ENCODE results near the gene NUP62CL.
"Not testable (repeated sequence)": the region's sequence is repeated elsewhere in the genome, so short reads cannot be mapped to it uniquely, and the experiment has no call there.

The NUP62CL gene, protein sequence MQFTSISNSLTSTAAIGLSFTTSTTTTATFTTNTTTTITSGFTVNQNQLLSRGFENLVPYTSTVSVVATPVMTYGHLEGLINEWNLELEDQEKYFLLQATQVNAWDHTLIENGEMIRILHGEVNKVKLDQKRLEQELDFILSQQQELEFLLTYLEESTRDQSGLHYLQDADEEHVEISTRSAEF

DNA sequence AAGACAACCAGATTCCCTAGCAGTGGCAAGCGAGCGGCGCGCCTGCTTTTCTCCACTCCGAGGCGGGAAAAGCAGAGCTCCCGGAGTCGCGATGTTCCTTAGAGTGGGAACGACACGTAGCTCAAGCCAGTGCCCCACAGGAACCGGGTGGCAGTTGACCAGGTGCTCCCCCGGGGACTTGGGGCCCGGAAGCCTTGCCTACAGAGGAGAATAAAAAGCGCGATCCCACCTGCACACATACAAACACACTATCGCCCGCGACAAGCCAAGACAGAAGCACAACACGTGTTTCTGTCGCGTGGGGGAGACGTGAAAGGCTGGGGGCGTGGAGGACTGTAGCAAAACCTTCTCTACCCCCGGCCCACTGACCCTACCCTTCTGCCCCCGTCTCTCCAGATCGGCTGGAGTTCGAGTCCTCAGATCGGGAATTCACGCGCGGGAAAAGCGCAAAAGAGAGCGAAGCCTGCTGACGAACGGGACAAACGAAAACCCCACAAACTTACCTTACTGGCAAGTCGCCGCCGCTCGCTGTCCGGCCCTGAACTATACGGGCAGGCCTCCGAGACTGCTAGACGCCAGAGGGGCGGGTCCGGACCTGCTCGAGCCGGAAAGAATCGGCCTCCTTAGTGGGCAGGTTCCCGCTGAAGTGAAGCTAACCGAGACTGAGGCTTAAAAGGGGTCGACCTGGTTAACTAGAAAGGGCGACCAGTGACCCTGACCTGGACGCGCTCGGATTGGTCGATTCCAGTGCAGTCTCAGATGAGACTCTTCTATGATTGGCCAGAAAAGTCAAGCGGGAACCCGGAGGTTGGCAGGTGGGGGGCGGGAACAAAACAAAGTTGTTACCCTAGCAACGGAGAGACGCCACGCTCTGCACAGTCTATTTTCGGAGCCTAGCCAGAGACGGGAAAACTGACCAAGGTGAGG is at the start of gene NUP62CL, which contains the start of gene DNAAF6:
Gene NUP62CL (minus strand): TSS at position 664 of the 927 bp plus-strand sequence. CDS start 31,287 bp downstream, outside the sequence.
Gene DNAAF6 (plus strand): TSS at position 842 of the 927 bp plus-strand sequence. CDS start 6,265 bp downstream, outside the sequence.
- in situ Hi-C loops (cut with HindIII; ENCODE audit: low pct_ligation_motif_present, low pct_unique_long_range_greater_than_20kb, low sequenced_read_pairs) = no loop called here

DNA sequence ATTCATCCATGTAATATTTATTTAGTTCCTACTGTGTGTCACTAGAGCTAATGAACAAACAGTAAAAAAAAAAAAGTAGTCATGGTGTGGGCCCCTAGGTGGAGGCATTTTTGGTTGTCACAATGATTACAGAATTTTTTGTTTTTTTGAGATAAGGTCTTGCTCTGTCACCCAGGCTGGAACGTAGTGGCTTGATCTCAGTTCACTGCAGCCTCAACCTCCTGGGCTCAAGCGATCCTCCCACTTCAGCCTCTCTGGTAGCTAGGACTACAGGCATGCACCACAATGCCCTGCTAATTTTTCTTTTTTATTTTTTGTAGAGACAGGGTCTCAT is 22.2 kb upstream of the NUP62CL start:
- in situ Hi-C loops (cut with HindIII; ENCODE audit: low pct_ligation_motif_present, low pct_unique_long_range_greater_than_20kb, low sequenced_read_pairs) = no loop called here

More for the DNA sequence above, at the start of gene NUP62CL, which contains the start of gene DNAAF6:
- peak; percentile 72 for DNase-seq

DNA sequence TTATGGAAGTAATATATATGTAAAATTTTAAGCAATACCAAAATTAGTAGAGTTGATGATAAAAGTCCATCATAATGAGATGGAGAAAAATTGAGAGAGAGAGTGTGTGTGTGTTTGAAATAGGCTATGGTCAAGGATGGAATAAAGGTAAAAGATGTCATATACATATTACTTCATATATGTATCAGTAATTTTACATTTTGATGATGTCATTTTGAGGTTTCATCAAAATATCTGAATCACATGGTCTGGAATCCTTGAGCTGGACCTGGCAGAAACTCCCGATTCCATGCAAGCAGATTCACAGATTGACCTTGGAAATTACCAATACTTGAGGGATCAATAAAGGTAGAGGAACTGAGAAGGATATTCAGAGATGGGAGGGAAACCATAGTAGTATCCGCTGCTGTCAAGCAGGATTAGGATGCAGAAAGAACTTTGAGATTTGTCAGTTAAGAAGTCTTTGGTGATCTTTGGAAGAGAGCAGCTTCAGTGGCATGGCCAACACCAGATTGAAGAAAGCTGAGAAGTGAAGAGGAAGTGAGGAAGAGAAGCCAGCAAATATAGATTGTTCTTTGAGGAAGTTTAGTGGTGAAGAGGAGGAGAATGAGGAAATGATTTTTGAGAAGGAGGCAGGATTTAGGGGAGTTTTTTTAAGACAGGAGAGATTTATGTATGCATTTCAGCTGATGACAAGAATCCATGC is 21.7 kb upstream of the NUP62CL start:
- DNase-seq = no peak
- in situ Hi-C loops (cut with HindIII; ENCODE audit: low pct_ligation_motif_present, low pct_unique_long_range_greater_than_20kb, low sequenced_read_pairs) = no loop called here

More for the DNA sequence above, 22.2 kb upstream of the NUP62CL start:
- DNase-seq = no peak

DNA sequence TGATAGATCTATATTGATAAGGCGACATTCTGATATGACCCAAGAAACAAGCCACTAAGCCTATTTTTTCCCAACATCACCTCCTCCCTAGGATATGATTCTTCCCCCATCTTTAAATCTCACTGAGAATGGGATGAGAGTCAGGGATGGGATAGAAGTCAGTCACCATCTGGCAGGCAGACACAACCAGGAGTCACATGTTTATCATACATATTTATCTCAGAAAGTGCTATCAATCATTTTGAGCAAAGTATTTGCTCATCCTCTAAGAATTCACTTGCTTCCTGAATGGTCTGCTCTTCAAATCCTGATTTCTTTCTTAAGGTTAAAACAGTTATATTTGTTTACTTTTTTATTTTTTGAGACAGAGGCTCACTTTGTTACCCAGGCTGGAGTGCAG is 20.5 kb upstream of the NUP62CL start:
- in situ Hi-C loops (cut with HindIII; ENCODE audit: low pct_ligation_motif_present, low pct_unique_long_range_greater_than_20kb, low sequenced_read_pairs) = no loop called here
- DNase-seq = no peak

DNA sequence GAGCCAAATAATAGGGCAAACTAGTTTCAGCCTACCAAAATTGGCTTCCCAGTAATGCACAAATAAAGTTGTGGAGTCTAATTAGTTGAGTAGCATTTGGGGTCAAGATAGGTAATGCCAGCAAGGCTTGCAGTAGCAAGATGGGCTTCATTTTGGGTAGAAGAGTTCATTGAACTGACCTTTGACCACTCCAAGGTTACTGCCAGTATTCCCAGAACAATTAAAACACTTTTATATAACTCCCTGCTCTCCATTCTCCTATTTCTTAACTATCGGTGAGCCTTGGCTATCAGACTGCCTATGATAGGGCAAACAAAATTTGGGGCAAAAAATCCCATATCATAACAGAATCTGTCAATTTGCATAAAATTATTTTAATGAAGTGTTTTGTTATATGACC is 7.2 kb upstream of the NUP62CL start:
- no peak for DNase-seq
- in situ Hi-C loops (cut with HindIII; ENCODE audit: low pct_ligation_motif_present, low pct_unique_long_range_greater_than_20kb, low sequenced_read_pairs) = no loop called here

DNA sequence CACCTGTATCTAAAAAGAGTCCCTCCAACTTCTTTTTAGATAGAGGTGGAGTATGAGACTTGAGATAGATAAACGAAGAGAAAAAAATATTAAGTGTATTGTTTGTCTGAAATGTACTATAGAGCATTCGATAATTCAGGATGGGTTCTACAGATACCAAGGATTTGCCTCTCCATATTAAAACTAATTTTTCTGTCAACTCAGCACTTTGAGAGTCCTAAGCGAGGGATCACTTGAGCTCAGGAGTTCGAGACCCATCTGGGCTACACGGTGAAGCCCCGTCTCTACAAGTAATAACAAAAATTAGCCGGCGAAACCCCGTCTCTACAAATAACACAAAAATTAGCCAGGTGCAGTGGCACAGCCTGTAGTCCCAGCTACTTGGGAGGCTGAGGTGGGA is 1.7 kb upstream of the NUP62CL start:
- no peak for DNase-seq
- in situ Hi-C loops (cut with HindIII; ENCODE audit: low pct_ligation_motif_present, low pct_unique_long_range_greater_than_20kb, low sequenced_read_pairs) = no loop called here

DNA sequence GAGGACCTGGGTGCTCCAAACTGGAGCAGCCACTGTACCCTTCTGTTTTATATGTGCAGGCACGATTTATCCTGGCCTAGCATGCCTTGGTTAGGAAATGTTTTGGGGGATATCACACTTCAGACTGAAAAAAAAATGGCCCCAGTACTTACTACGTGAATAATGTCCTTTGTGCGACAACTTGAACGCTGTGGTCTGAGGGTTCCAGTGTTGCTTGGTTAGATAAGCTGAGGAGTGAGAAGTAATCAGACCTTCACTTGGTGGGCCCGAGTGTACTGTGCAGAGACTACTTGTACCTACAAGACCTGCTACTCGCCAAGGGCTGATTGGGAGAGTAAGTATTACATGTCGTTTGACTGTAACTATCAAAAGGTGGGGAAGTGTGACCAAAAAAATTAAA is 856 bp upstream of the NUP62CL start:
- no peak for DNase-seq

DNA sequence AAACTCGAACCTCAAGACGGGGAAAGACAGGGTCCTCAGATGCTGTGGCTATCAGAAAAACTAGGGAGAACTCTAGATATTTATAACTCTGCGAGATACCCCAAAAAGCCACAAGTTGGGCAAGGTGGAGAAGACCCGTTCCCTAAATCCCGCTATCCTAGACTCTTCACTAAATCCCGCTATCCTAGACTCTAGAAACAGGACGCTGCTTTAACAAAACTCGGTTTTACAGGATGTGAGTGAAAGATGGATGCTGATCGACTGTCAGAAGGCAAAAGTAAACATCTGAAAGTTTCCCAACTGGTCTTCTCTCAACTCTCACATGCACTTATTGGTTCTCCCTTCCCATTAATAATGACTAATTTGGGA is 448 bp upstream of the NUP62CL start:
- no peak for DNase-seq

More for the DNA sequence above, 856 bp upstream of the NUP62CL start:
- in situ Hi-C loops (cut with HindIII; ENCODE audit: low pct_ligation_motif_present, low pct_unique_long_range_greater_than_20kb, low sequenced_read_pairs) = no loop called here

DNA sequence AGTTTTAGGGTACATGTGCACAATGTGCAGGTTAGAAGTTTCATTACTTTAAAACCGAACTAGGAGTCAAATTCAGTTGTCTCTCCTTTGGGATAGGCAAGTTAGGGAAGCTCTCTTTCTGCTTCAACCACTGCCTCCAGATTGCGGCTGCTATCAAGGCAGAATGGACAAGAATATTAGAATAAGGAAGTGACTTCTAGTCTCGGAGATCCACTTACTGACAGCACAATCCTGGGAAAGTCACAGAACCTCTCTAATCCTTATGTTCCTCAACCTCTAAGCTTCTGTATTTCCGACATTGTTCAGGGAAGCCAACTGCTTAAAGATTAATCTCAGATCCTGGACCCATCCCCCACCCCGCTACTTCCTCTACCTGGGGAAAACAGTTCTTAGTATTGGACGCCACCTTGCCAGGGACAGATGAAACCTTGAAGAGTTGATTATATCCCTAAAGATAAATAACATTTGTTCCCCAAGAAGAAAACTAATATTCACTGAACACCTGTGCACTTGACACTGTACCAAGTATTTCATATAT is 2.1 kb downstream of the NUP62CL start:
- peak; percentile 24 for DNase-seq

More for the DNA sequence above, 448 bp upstream of the NUP62CL start:
- in situ Hi-C loops (cut with HindIII; ENCODE audit: low pct_ligation_motif_present, low pct_unique_long_range_greater_than_20kb, low sequenced_read_pairs) = no loop called here

DNA sequence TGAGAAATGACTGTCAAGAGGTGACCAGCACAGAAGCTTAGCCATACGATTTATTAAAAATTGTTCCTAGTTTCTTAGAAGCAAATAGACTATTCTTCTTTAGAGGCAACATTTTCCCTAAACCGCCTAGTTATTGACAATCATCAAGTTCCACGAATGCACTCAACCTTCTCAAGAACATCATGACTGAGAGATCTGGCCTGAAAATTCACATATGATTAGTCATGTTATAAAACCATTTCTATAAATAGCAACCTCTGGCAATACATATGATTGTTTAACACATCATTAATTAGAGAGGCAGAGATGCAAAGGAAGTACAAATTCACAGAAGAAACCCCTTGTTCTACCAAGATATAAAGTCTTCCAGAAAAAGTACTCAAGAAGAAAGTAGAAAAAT is 6.7 kb downstream of the NUP62CL start:
- DNase-seq = peak; percentile 2
- in situ Hi-C loops (cut with HindIII; ENCODE audit: low pct_ligation_motif_present, low pct_unique_long_range_greater_than_20kb, low sequenced_read_pairs) = no loop called here

More for the DNA sequence above, 2.1 kb downstream of the NUP62CL start:
- in situ Hi-C loops (cut with HindIII; ENCODE audit: low pct_ligation_motif_present, low pct_unique_long_range_greater_than_20kb, low sequenced_read_pairs) = no loop called here

DNA sequence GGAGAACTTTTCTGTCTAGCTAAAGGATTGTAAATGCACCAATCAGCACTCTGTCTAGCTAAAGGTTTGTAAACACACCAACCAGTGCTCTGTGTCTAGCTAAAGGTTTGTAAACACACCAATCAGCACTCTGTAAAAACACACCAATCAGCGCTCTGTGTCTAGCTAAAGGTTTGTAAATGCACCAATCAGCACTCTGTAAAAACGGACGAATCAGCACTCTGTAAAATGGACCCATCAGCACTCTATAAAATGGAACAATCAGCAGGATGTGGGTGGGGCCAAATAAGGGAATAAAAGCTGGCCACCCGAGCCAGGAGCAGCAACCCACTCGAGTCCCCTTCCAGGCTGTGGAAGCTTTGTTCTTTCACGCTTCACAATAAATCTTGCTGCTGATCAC is 8.2 kb downstream of the NUP62CL start:
- in situ Hi-C loops (cut with HindIII; ENCODE audit: low pct_ligation_motif_present, low pct_unique_long_range_greater_than_20kb, low sequenced_read_pairs); DNase-seq: not testable (repeated sequence)

DNA sequence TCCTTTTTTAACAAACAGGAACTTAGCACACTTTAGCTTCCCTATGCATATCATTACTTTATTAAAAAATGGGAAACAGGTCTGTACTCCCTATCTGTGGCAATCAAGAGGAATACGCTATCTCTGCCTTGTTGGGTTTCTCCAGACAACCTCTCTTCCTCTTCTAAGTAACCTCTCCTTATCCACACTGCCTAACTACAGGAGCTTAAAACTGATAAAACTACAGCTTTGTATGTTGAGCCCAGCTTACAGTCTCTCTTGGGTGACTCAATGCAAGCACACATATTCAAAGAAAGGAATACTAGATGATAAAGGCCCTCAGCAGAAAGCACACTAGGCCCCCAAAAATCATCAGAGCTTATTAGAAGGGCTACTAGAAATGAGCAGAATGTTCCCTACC is 8.9 kb downstream of the NUP62CL start:
- DNase-seq = no peak
- in situ Hi-C loops (cut with HindIII; ENCODE audit: low pct_ligation_motif_present, low pct_unique_long_range_greater_than_20kb, low sequenced_read_pairs) = no loop called here

DNA sequence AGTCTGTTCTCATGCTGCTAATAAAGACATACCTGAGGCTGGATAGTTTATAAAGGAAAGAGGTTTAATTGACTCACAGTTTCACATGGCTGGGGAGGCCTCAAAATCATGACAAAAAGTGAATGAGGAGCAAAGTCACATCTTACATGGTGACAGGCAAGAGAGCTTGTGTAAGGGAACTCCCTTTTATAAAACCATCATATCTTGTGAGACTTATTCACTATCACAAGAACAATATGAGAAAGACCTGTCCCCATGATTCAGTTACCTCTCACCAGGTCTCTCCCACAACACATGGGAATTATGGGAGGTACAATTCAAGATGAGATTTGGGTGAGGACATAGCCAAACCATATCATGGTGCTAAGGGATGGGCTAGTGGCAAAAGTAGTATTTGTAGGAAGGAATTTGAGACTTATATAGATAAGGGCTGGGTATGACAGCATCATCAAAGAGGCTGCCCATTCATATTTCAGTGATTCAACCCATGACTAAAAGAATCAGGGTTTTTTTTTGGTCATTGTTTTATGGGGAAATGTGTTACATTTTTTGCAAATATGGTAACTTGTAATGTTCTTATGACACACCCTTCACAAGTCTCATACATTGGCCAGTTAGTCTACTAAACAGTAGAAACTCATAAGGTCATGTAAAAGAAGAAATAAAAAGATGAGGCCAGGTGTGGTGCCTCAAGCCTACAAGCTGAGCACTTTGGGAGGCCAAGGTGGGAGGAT is 34.7 kb downstream of the NUP62CL start:
- no peak for DNase-seq
- in situ Hi-C loops (cut with HindIII; ENCODE audit: low pct_ligation_motif_present, low pct_unique_long_range_greater_than_20kb, low sequenced_read_pairs) = no loop called here

DNA sequence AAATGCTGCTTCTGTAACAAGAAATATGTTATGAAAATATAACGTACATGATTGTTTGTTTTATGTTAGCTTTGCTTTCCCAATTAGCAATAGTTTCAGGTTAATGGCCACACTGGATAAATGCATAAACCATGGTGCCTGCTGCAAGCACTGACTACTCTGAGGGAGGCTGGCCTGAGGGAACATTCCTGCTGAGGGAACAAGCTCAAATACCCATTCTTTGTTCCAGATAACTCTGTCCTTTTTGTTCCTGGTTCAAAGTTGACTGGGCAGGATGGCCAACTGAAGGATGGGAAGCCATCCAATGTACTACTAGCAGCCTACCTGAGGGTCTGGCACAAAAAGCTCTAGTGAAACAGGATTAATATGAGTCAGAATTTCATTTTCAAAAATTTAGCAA is 37.5 kb downstream of the NUP62CL start:
- in situ Hi-C loops (cut with HindIII; ENCODE audit: low pct_ligation_motif_present, low pct_unique_long_range_greater_than_20kb, low sequenced_read_pairs) = no loop called here
- no peak for DNase-seq

DNA sequence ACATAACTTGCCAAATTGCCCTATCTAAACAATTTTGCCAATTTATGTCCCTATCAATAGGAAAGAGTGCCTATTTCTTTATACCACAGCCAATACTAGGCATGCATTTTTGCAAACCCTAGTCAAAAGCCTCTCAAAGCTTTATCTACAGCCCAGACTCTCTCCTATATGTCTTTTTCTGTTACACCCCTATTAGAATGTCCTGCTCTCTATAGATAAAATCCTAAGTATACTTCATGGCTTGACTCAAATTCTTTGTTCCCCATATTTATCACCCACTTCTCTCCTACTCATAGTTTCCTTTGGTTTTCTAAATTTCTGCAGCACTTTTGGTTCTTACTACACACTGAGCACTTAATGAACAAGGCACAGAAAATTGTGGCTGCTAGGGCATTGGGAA is 38.0 kb downstream of the NUP62CL start:
- in situ Hi-C loops (cut with HindIII; ENCODE audit: low pct_ligation_motif_present, low pct_unique_long_range_greater_than_20kb, low sequenced_read_pairs) = no loop called here
- DNase-seq = no peak

DNA sequence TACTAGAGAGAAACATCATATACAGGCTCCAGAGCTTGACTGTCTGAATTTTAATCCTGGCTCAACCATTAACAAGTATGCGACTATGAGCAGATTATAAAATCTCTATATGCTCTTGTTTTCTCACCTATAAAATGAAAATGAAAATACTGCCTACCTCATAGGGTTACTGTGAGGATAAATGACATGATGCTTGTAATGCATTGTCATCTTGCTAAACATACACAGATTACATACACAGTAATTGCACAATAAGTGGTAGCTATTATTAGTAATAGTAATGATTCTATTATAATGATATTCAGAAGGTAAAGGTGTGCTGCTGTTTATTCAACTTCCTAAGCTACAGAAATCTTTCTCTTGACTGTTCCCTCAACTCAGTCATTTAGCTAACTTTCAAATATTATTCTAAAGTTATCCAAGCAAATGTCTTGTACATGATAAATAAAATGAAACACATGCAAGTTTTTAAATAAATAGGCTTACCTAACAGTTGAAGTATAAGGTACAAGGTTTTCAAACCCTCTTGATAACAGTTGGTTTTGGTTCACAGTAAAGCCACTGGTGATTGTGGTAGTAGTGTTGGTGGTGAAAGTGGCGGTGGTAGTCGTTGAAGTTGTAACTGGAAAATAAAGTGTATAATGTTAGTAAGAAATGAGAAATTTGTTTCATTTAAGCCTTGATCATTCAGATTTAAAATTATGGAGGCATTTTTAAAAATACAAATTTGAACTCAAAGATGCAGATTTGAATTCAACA is 38.9 kb downstream of the NUP62CL start:
- no peak for DNase-seq
- in situ Hi-C loops (cut with HindIII; ENCODE audit: low pct_ligation_motif_present, low pct_unique_long_range_greater_than_20kb, low sequenced_read_pairs) = no loop called here

DNA sequence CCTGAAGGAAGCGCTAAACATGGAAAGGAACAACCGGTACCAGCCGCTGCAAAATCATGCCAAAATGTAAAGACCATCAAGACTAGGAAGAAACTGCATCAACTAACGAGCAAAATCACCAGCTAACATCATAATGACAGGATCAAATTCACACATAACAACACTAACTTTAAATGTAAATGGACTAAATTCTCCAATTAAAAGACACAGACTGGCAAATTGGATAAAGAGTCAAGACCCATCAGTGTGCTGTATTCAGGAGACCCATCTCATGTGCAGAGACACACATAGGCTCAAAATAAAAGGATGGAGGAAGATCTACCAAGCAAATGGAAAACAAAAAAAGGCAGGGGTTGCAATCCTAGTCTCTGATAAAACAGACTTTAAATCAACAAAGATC is 48.6 kb downstream of the NUP62CL start:
- in situ Hi-C loops (cut with HindIII; ENCODE audit: low pct_ligation_motif_present, low pct_unique_long_range_greater_than_20kb, low sequenced_read_pairs); DNase-seq: not testable (repeated sequence)

All from ACHN (cell line).